SK-N-SH (cell line): Measurements from ENCODE around the gene PGA5. TPM values are rescaled to one million over a fixed set of nuclear protein-coding genes. Genes with fewer than 3 reads are reported as not detected.

Experiments used
- CTCF ChIA-PET: fragments of 300-600, 350-600 bp; formaldehyde crosslinking; extraction: SDS; loops from one replicate; lab custom pipeline; 2021; lab: Yijun Ruan, JAX
- POLR2A ChIA-PET: fragments of 350-600 bp; sonication (Branson Sonifier 250); formaldehyde crosslinking; extraction: SDS; loops from one replicate; lab custom pipeline; 2020; ENCODE audit warnings: antibody characterized with exemption, inconsistent platforms; lab: Yijun Ruan, JAX
- DNase-seq: peaks from one replicate; pipeline ENCODE4 v3.0.0; 2012
- H2AFZ ChIP-seq: fragments of 200-600 bp; sonication (generic); 2 replicates; pipeline ENCODE4 v1.8.1; 2016; ENCODE audit warnings: antibody characterized with exemption, mild to moderate bottlenecking, low read depth
- H3F3A ChIP-seq: fragments of 200-600 bp; sonication (generic); replicated peaks from 2 replicates; pipeline ENCODE3; 2016; ENCODE audit warnings: antibody characterized with exemption, mild to moderate bottlenecking; ENCODE audit not compliant: insufficient read depth
- H3K27ac ChIP-seq, 2 experiments: fragments of 200-500 bp in 1 of 2; fragments of 200-600 bp in 1 of 2; sonication (Bioruptor generic) in 1 of 2; sonication (generic), shearing (Covaris generic) in 1 of 2; 2 replicates each; pipeline versions ENCODE4 v1.5.1 to v1.6.1; 2014 to 2016; ENCODE audit warnings: low read depth in 2 of 2, inconsistent platforms in 1 of 2, low read length in 1 of 2, mild to moderate bottlenecking in 1 of 2, mixed read lengths in 1 of 2
- H3K27me3 ChIP-seq: fragments of 200-600 bp; sonication (generic), shearing (Covaris generic); 2 replicates; pipeline ENCODE4 v1.6.1; 2016; ENCODE audit warnings: mixed run types; ENCODE audit not compliant: insufficient read depth
- H3K36me3 ChIP-seq, 2 experiments: fragments of 200-500 bp in 1 of 2; fragments of 200-600 bp in 1 of 2; sonication (Bioruptor generic) in 1 of 2; sonication (generic) in 1 of 2; replicated peaks in 1 of 2; 2 replicates each; pipeline versions ENCODE3 to v1.5.1; 2014 to 2016; ENCODE audit warnings: low read length in 1 of 2, mild to moderate bottlenecking in 1 of 2; ENCODE audit not compliant: insufficient read depth in 2 of 2, control insufficient read depth in 1 of 2
- H3K4me1 ChIP-seq, 2 experiments: fragments of 200-500 bp in 1 of 2; fragments of 200-600 bp in 1 of 2; sonication (Bioruptor generic) in 1 of 2; sonication (generic), shearing (Covaris generic) in 1 of 2; 2 replicates each; pipeline versions ENCODE4 v1.5.1 to v1.6.1; 2014 to 2016; ENCODE audit warnings: low read depth in 1 of 2, low read length in 1 of 2, mixed run types in 1 of 2; ENCODE audit not compliant: insufficient read depth in 2 of 2, control insufficient read depth in 1 of 2
- H3K4me2 ChIP-seq: fragments of 200-600 bp; sonication (generic), shearing (Covaris generic); 2 replicates; pipeline ENCODE4 v1.6.1; 2017; ENCODE audit warnings: mixed run types
- H3K4me3 ChIP-seq, 2 experiments: fragments of 200-500 bp in 1 of 2; fragments of 200-600 bp in 1 of 2; sonication (Bioruptor generic) in 1 of 2; sonication (generic), shearing (Covaris generic) in 1 of 2; 2 replicates each; pipeline versions ENCODE4 v1.5.1 to v1.8.1; 2014 to 2016; ENCODE audit warnings: low read depth in 2 of 2, inconsistent platforms in 1 of 2, low read length in 1 of 2, mild to moderate bottlenecking in 1 of 2, mixed read lengths in 1 of 2, moderate library complexity in 1 of 2
- H3K79me2 ChIP-seq: fragments of 200-600 bp; sonication (generic); 2 replicates; pipeline ENCODE4 v1.8.1; 2017; ENCODE audit warnings: mild to moderate bottlenecking; ENCODE audit not compliant: insufficient read depth
- H3K9ac ChIP-seq: fragments of 200-600 bp; sonication (generic); 2 replicates; pipeline ENCODE4 v1.6.1; 2017; ENCODE audit warnings: mixed run types
- H3K9me2 ChIP-seq: fragments of 200-600 bp; sonication (generic); 2 replicates; pipeline ENCODE4 v1.6.1; 2017; ENCODE audit warnings: mixed run types
- H3K9me3 ChIP-seq: fragments of 200-600 bp; sonication (generic); 2 replicates; pipeline ENCODE4 v1.6.1; 2017; ENCODE audit warnings: mixed run types, mild to moderate bottlenecking, moderate library complexity
- H4K20me1 ChIP-seq: fragments of 200-600 bp; sonication (generic); 2 replicates; pipeline ENCODE4 v1.6.1; 2017; ENCODE audit warnings: mild to moderate bottlenecking, mixed run types; ENCODE audit not compliant: insufficient read depth
- CTCF ChIP-seq: fragments of 200-600 bp; sonication (generic); IDR thresholded peaks from 2 replicates; pipeline ENCODE4 v1.6.1; 2017; ENCODE audit warnings: antibody characterized with exemption, mild to moderate bottlenecking, moderate library complexity
- ELF1 ChIP-seq: IDR thresholded peaks from 2 replicates; pipeline ENCODE4 v1.4.0; 2012
- FOSL2 ChIP-seq: IDR thresholded peaks from 2 replicates; pipeline ENCODE4 v1.4.0; 2012; ENCODE audit warnings: low read depth, mild to moderate bottlenecking, moderate library complexity, borderline replicate concordance
- GABPA ChIP-seq: IDR thresholded peaks from 2 replicates; pipeline ENCODE4 v1.4.0; 2012; ENCODE audit warnings: low read depth, mild to moderate bottlenecking
- GATA2 ChIP-seq: sonication (generic); formaldehyde crosslinking; IDR thresholded peaks from 2 replicates; pipeline ENCODE4 v1.5.0; 2020; ENCODE audit warnings: mild to moderate bottlenecking, missing genetic modification reagents
- RXRA ChIP-seq: IDR thresholded peaks from 2 replicates; pipeline ENCODE4 v1.4.0; 2012; ENCODE audit warnings: low read depth, mild to moderate bottlenecking, borderline replicate concordance
- USF1 ChIP-seq: IDR thresholded peaks from 2 replicates; pipeline ENCODE4 v1.4.0; 2012; ENCODE audit warnings: low read depth, borderline replicate concordance
- USF2 ChIP-seq: fragments of 150-350 bp; IDR thresholded peaks from 2 replicates; pipeline ENCODE4 v1.6.1; 2017; ENCODE audit warnings: antibody characterized with exemption, low read length, low read depth, borderline replicate concordance
- WGBS: methylation state at CpG from one replicate; pipeline ENCODE4 v1.1.6; 2017; ENCODE audit warnings: low lambda C conversion rate; 5-methylcytosine and 5-hydroxymethylcytosine counted together
- polyA plus RNA-seq, 3 experiments: library from polyadenylated mRNA; depleted of rRNA; stranded (reverse); fragments of >200 nt; gene quantifications; 2 replicates each; pipeline ENCODE4 v1.2.3, GENCODE V29; 2012

The PGA5 gene
- polyA plus RNA-seq, 1 of the 3 experiments (the other 2 are of a cell fraction), result not detected

GRCh38 chr11:61287338-61287977, 46.5 kb downstream of the PGA5 start:
- no peak overlapping the region for H3K4me2 ChIP-seq
- no peaks in the 10 kb centered on the region for H3K9me2 ChIP-seq
- H4K20me1 ChIP-seq, result no peaks in the 10 kb centered on the region
- H3K79me2 ChIP-seq, result no peaks in the 10 kb centered on the region
- no peak overlapping the region for H3K9ac ChIP-seq
- TF ChIP-seq ELF1, result no peak
- TF ChIP-seq USF2, result no peak
- no peak for TF ChIP-seq FOSL2
- no peak for TF ChIP-seq USF1
- no peak for TF ChIP-seq CTCF
- H3K27ac ChIP-seq, result no peak overlapping the region
- H3K36me3 ChIP-seq, result no peaks in the 10 kb centered on the region
- 83% methylated on average over 14 of the region's 14 CpGs for WGBS
- H3K27me3 ChIP-seq, result no peaks in the 10 kb centered on the region
- no peaks in the 10 kb centered on the region for H3K9me3 ChIP-seq
- CTCF ChIA-PET, result interaction anchor here (1.2 kb wide), 1 partner anchor 10 kb away, joined by 3 read pairs; no protein-coding TSS in a partner anchor
- H3K4me3 ChIP-seq, result no peak overlapping the region
- no peaks in the 10 kb centered on the region for H3K4me1 ChIP-seq
- POLR2A ChIA-PET, result no interaction called here
- no peak overlapping the region for H2AFZ ChIP-seq
- H3F3A ChIP-seq, result no peaks in the 10 kb centered on the region
- DNase-seq, result no peak

- Histone ChIP-seq H2AFZ (no peak overlapping the region), H3F3A (no peaks in the 10 kb centered on the region), H3K27ac (no peak overlapping the region), H3K36me3 (no peaks in the 10 kb centered on the region), H3K9ac (no peak overlapping the region), H3K4me3 (no peak overlapping the region), H3K4me2 (no peak overlapping the region), H4K20me1 (no peaks in the 10 kb centered on the region), H3K9me3 (no peaks in the 10 kb centered on the region), H3K4me1 (peaks cover 6 to 16% of the 10 kb centered on the region in 2 experiments; a peak in 2 of 4 replicates), H3K79me2 (no peaks in the 10 kb centered on the region), H3K27me3 (no peaks in the 10 kb centered on the region), H3K9me2 (no peaks in the 10 kb centered on the region)
- DNase-seq, result no peak
- no peak for TF ChIP-seq RXRA
- TF ChIP-seq CTCF, result peak; percentile 22
- no peak for TF ChIP-seq GABPA
- no peak for TF ChIP-seq GATA2
- ChIA-PET POLR2A (no interaction called here), CTCF (interaction anchor here (2.0 kb wide), 1 partner anchor 37 kb away, joined by 7 read pairs; no protein-coding TSS in a partner anchor)
- WGBS, result 80% methylated on average over 7 of the region's 12 CpGs
These were observed 50.1 kb downstream of the PGA5 start for GRCh38 chr11:61290905-61291690.
